ENCODE data around the gene NHLRC3. TPM values are rescaled to one million over a fixed set of nuclear protein-coding genes. Genes with fewer than 3 reads are reported as not detected.

Gene NHLRC3
- total RNA-seq, 1 donor from 2014 or later: 24.6 TPM

DNA sequence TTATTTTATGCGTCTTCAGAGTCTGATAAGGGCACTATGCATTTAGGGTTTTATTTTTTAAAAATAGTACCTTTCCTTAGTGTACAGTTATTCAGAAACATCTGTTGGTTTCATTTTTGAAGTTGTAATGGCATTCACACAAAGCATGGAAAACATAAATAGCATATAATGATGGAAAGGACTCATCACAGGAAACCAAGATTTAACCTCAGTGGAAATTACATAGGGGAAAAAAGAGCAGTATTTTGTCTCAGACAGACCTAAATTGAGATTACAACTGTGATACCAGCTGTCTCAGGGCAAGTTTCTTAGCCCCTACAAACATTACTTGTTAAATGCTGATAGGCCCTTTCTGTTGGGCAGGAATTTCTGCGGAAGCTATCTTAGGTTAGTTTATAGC is 57.2 kb downstream of the NHLRC3 start:
- H3K36me3 Mint-ChIP-seq (ENCODE audit: low read depth): no peaks in the 10 kb centered on the region
- intact Hi-C loops (cut with micrococcal nuclease): no loop called here
- CTCF ChIA-PET: no interaction called here
- ATAC-seq (ENCODE audit: low read depth) (no peak), DNase-seq (no peak)
- H3K27me3 Mint-ChIP-seq: no peaks in the 10 kb centered on the region
- POLR2A ChIA-PET: no interaction called here
- no peaks in the 10 kb centered on the region for H3K9me3 Mint-ChIP-seq
- TF ChIP-seq, protein P1, sequence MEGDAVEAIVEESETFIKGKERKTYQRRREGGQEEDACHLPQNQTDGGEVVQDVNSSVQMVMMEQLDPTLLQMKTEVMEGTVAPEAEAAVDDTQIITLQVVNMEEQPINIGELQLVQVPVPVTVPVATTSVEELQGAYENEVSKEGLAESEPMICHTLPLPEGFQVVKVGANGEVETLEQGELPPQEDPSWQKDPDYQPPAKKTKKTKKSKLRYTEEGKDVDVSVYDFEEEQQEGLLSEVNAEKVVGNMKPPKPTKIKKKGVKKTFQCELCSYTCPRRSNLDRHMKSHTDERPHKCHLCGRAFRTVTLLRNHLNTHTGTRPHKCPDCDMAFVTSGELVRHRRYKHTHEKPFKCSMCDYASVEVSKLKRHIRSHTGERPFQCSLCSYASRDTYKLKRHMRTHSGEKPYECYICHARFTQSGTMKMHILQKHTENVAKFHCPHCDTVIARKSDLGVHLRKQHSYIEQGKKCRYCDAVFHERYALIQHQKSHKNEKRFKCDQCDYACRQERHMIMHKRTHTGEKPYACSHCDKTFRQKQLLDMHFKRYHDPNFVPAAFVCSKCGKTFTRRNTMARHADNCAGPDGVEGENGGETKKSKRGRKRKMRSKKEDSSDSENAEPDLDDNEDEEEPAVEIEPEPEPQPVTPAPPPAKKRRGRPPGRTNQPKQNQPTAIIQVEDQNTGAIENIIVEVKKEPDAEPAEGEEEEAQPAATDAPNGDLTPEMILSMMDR (IDR thresholded peaks at IDR 0.05): no peak
- no peak overlapping the region for H3K27ac Mint-ChIP-seq
- H3K4me1 Mint-ChIP-seq: no peaks in the 10 kb centered on the region
- H3K4me3 Mint-ChIP-seq: no peak overlapping the region

DNA sequence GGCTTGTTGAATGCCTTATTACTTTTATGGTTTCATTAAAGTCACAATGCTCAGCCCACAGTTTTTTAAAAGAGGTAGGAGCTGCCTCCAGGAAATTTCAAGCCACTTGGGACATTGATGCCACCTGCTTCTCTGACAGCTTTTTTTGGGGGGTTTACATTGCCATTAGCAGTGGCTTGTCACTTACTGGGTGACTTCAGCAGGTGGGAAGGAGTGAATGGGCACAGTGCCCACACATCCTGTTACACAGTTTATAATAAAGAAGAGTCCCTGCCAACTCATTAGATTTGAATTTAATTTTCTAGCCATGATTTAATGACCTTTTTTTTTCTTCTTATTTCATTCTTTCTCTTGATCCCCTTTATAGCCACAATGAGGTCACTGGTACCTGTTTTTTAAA is 61.0 kb downstream of the NHLRC3 start:
- intact Hi-C loops (cut with micrococcal nuclease): no loop called here
- H3K36me3 Mint-ChIP-seq (ENCODE audit: low read depth): no peaks in the 10 kb centered on the region
- ATAC-seq (ENCODE audit: low read depth): no peak
- TF ChIP-seq, protein P1 (IDR thresholded peaks at IDR 0.05): no peak
- H3K4me3 Mint-ChIP-seq: no peak overlapping the region
- H3K27ac Mint-ChIP-seq: no peak overlapping the region
- H3K9me3 Mint-ChIP-seq: no peaks in the 10 kb centered on the region
- ChIA-PET POLR2A (no interaction called here), CTCF (no interaction called here)
- no peak for DNase-seq
- no peaks in the 10 kb centered on the region for H3K27me3 Mint-ChIP-seq
- H3K4me1 Mint-ChIP-seq: no peaks in the 10 kb centered on the region

Other genes with a start within 250 kb of the NHLRC3 start
- not detected in 2 replicates for gene STOML3, start 47.6 kb upstream of the NHLRC3 start, total RNA-seq
- gene PROSER1, start 367 bp upstream of the NHLRC3 start, total RNA-seq: 57.3 and 57.8 TPM in 2 replicates